ENCODE measurements around the gene GRM4. TPM values are rescaled to one million over a fixed set of nuclear protein-coding genes. Genes with fewer than 3 reads are reported as not detected.
"Not testable (repeated sequence)": the region's sequence is repeated elsewhere in the genome, so short reads cannot be mapped to it uniquely, and the experiment has no call there.

The GRM4 gene
- total RNA-seq, 1 donor from 2014 or later, result not detected

DNA sequence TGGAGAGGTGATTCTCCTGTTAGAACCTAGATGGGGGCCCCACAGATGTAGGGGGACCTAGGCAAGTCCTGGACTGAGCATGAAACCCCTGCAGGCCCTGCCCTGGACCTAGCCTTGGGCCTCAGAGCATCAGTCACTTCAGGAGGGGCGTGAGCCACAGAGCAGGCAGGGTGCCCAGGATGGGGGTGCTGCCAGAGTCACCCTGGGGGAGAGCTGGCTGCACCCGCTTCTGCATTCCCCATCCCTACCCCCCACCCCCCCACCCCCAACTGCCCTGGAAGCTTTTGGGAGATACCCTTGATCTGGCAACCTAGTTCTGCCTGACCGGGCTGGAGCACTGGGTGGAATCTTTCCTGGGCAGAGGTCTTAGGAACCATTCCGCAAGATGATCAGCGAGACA lies 125.6 kb downstream of the GRM4 start:
- ATAC-seq, result no peak

DNA sequence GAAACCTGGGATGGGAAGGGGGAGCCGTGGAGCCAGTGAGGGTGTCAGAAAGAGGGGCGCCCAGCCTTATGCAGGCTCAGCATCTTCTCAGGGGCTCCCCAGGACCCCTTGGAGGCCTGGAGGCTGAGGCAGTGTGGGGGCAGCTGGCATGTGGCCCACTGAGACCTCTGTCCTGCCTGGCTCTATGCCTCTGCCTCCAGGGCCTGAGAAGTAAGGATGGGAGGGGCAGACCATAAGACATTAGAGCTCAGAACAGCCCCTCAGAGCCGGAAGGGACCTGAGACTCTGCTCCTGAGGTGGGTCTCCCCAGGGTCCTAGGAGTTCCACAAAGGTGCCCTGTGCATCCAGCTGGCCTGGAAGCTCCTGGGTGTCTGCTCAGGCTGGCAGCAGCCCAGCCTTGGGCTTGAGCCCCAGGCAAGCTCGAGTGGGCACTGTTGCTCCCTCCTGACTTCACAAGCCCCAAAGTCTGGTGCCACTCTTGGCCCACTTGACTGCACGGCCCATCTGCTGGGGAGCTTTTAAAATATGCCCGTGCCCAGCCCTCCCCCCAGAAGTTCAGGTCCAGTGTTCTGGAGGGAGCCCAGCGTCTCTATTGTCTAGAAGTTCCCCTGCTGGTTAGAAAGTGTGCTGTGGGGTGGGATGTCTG lies 126.8 kb downstream of the GRM4 start:
- no peak for ATAC-seq

DNA sequence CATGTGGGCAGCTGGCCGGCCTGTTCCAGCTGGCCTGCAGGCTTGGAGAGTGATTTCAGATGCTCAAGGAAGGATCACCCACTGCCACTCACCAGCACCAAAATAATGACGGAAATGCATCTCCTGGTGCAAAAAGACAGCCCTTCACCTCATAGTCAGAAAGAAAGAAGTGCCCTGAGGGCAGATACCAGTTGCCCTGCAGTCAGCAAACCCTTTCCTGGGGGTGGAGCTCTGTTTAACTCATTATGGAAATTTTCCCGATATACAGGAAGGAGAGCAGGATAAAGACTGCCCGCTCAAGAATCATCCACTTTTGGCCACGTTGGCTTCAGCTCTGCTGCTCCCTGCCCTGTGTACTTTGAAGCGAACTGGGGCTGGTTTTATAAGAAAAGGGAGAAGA lies 127.9 kb downstream of the GRM4 start:
- ATAC-seq, result no peak

GRCh38 chr6:34017106-34017805 lies 128.6 kb downstream of the GRM4 start:
- no peak for ATAC-seq

- ATAC-seq, result not testable (repeated sequence)
Measured at GRCh38 chr6:34016573-34016972, 129.3 kb downstream of the GRM4 start.

- no peak for ATAC-seq
Measured at GRCh38 chr6:34015586-34015985, 130.3 kb downstream of the GRM4 start.

DNA sequence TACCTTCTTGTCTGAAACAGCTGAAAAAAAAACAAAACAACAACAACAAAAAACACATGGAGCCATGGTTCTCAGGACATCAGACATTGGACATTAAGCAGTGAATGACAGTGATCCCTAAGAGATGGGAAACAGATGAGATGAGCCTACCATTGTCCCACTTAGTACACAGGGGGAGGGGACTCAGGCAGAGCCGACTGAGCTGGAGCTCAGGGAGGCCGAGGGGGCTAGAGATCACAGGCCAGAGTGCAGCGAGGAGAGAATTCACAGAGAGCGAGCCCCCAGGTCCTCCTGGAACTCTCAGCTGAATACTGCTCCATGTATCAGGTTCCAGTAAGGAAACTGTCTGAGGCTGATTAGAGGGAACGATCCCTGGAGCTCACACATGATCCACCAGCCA lies 134.6 kb downstream of the GRM4 start:
- no peak for ATAC-seq

GRCh38 chr6:34005901-34006531 lies 139.9 kb downstream of the GRM4 start:
- no peak for ATAC-seq

GRCh38 chr6:34004706-34005105 lies 141.2 kb downstream of the GRM4 start:
- no peak for ATAC-seq

DNA sequence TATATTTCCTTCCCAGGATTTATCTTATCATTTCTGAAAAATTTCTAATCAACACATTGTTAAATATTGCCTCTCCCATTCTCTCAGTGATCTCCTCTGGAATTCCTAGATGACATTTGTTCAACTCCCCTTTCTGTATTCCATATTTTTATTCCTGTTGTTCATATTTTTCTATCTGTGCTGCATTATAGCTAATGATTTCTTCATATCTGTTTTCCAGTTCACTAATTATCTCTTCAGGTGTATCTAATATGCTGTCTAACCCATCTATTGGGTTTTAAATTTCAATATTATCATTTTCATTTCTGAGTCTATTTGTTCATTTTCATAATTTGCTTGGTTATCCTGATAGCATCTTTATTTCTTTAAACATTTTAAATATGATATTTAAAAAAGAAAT lies 141.9 kb downstream of the GRM4 start:
- ATAC-seq, result no peak

DNA sequence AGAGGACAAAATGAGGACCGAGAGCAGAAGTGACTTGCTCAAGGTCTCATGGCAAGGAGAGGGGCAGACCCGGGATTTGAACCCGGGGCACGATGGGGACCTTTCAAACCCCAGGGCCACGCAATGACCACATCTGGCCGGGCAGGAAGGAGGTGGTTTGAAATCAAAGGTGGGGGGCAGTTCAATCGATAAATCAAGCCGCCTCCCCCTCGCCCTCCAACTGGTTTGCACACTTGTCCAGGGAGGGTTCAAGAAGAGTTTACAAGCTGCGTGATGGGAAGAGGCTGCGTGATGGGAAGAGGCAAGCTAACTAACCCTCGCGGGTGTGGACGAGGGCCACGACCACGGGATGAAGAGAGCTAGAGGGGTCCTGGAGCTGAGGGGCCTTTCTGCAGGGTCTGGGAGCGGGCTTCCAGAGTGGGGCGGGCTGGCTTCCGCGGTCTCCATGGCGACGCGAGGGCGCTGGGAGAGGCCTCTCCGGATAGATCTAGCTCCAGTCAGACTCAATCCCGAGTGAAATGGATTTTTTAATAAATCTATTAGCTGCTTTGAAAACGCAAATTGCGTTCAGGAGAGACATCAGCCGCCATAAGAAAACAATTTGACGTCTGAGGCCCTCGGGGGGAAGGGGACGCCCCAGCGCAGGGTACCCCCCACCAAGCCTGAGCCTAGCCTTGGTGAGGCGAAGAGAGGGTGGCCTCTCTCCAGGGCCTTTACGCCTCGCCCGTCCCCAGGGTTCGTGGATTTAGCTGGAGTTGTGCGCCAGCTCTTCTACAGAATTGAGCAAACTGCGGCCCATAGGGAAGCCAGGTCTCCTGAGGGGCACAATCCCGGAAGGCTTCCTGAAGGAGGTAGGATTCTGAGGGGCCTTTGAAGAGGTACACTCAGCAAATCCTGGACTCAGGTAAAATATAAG lies 143.9 kb downstream of the GRM4 start:
- ATAC-seq, result no peak

DNA sequence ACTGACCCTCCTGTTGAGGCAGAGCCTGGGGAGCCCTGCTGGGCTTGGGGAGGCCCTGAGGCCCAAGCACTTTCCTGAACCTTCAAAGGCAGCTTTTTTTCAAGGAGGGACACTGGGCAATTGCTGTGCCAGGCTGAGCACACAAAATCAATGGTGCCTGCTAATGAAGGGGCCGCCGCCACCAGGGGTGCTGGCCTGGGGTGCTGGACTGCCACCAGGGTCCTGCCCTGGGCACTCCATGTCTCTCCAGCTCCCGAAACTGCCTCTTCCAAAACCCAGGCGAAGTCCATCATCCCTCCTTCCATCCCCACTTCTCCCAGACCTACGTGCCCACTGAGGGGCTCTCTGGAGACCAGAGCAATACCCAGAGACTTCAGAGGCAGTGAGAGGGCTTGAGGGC lies 145.6 kb downstream of the GRM4 start:
- ATAC-seq, result no peak

GRCh38 chr6:33999567-33999966 lies 146.3 kb downstream of the GRM4 start:
- ATAC-seq, result no peak

GRCh38 chr6:33998660-33999059 lies 147.2 kb downstream of the GRM4 start:
- no peak for ATAC-seq

DNA sequence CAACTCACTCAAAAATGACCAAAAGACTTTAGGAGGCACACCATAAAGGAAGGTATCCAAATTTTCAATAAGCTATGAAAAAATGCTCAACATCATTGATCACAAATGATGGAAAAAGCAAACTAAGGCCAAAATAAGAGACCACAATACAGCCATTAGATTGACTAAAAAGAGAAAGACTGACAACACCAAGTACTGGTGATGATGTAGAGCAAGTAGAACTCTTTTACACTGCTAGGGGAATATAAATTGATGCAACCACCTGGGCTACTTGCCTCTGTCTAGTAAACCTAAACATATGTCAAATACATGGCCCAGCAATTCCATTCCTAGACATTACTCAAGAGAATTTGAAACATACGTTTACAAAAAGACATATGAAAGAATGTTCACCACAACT lies 148.6 kb downstream of the GRM4 start:
- ATAC-seq, result no peak

DNA sequence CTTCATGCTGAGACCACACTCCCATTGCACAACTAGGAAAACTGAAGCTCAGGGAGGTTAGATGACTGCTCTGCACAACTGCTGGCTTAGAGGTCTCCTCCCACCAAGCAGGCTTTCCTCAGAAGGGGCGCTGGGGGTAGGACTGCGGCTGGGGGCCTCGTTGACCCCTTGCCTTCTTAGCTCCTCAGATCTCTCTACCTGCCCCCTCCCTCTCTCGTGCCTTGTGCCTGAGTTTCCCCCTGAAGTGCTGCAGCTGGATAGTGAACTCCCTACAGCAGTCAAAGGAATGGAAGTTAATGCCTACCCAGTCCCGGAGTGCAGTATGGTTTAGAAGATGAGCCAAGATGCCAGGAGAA lies 149.8 kb downstream of the GRM4 start:
- ATAC-seq, result no peak

DNA sequence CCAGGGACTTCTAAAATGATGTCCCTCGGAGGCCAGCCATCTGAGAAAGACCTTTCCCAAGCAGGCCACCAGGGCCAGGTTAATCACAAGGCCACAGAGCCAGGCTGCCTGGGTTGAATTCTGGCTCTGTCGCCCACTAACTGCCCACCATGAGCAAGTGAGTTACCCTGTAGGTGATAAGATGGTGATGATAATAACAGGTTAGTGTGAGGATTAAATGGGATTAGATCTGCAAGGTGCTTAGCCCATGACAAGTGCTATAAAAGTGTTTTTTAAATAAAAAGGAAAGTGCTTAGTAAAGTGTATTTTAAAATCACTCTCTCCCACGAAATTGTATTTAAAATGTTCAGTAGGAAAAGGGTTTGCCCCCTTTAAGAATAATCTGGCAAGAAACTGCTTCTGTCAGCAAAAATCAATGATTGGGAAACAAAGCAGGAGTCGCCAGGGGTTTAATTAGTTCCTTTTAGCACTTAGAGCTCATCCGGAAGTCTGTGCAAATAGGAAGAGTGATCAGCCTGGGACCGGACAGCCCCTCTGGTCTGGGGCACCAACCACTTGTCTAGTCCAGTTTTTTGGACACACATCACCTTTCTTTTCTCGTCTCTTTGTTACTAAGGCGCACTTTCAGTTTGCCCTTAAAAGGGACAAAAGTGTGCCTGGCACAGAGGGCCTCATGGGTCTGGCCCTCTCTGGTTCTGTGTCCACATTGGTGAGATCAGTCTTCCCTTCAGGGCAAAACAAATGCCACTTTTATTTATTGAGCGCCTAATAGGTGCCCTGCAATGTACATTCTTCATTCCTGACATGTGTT lies 150.4 kb downstream of the GRM4 start:
- ATAC-seq, result no peak

GRCh38 chr6:33994472-33995308 lies 151.2 kb downstream of the GRM4 start:
- no peak for ATAC-seq

DNA sequence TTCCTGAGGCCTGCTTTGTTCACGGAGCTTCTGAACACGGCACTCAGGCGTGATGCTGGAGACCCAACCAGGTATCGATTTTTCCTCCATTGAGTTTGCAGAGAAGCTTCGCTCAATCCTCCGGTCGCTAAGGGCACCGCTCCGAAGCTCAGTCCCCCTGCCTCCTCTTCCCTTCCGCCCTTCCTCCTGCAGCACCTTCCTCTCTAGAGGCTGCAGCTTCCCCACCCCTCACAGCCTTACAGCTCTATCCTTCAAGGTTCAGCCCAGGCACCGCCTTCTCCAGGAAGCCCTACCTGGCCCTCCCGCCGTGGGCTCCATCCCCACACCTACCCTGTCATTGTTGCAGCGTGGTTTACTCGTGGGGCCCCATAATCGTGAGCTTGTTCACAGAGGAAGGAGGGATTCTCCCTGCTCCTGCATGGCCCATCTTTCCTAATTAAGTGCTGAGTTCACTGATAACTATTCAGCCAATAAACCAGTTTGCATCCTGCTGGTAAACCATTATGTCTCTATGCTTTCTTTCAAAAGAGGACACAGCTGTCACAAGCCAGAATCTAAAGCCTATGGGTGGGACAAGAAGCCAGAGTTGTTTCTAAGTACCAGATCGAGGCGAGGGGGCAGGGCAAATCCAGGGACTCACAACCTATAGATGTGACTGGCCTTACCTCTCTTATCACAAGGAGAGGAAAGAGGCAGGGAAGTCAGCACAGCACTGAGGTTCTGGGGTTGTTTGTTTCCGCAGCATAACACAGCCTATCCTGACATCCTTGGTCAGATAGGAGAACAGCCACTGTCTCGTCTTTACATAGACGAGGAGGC lies 152.0 kb downstream of the GRM4 start:
- ATAC-seq, result no peak

- no peak for ATAC-seq
Measured at GRCh38 chr6:33993091-33993490, 152.8 kb downstream of the GRM4 start.
